GM12872 (cell line): ENCODE measurements around the gene NFATC1.

Source experiments
- CTCF ChIP-seq: IDR thresholded peaks from 3 replicates; pipeline ENCODE4 v1.5.1; 2011; ENCODE audit warnings: low read depth, mild to moderate bottlenecking, low read length, moderate library complexity; ENCODE audit not compliant: insufficient read depth

The NFATC1 gene

GRCh38 chr18:79411614-79412526 is 16.1 kb downstream of the NFATC1 start:
- TF ChIP-seq CTCF, result no peak

GRCh38 chr18:79413025-79413424 is 17.3 kb downstream of the NFATC1 start:
- no peak for TF ChIP-seq CTCF

- TF ChIP-seq CTCF, result no peak
Measured at GRCh38 chr18:79413426-79413825, 17.7 kb downstream of the NFATC1 start.

- TF ChIP-seq CTCF, result no peak
Measured at GRCh38 chr18:79413901-79414300, 18.2 kb downstream of the NFATC1 start.

GRCh38 chr18:79416022-79416676 is 20.4 kb downstream of the NFATC1 start:
- TF ChIP-seq CTCF, result no peak

GRCh38 chr18:79416677-79417052 is 20.9 kb downstream of the NFATC1 start:
- no peak for TF ChIP-seq CTCF

GRCh38 chr18:79418236-79418635 is 22.5 kb downstream of the NFATC1 start:
- no peak for TF ChIP-seq CTCF
